ENCODE data around the gene MZB1.

GRCh38 chr5:139391570-139392323, 2.0 kb upstream of the MZB1 start:
- no peak for TF ChIP-seq CTCF (IDR thresholded peaks at IDR 0.05)
- no peak for TF ChIP-seq POLR2A (IDR thresholded peaks at IDR 0.05)
